BJ (cell line): ENCODE results near the gene HDGF. TPM values are rescaled to one million over a fixed set of nuclear protein-coding genes. Genes with fewer than 3 reads are reported as not detected.

Experiments
- CTCF ChIA-PET: fragments of 350-600 bp; formaldehyde crosslinking; extraction: SDS; loops from one replicate; lab custom pipeline; 2021; ENCODE audit warnings: antibody characterized with exemption, inconsistent platforms; lab: Yijun Ruan, JAX
- POLR2A ChIA-PET: fragments of 300-600 bp; sonication (Branson Sonifier 250); formaldehyde crosslinking; extraction: SDS; loops from one replicate; lab custom pipeline; 2021; ENCODE audit warnings: antibody characterized with exemption; lab: Charles Lee
- DNase-seq: peaks from one replicate; pipeline ENCODE4 v3.0.0-alpha.2; 2011; ENCODE audit warnings: low read depth
- H3K27me3 ChIP-seq: 2 replicates; pipeline ENCODE4 v1.6.0; 2011; ENCODE audit warnings: low read length; ENCODE audit not compliant: control insufficient read depth, insufficient read depth
- H3K36me3 ChIP-seq: 2 replicates; pipeline ENCODE4 v1.5.1; 2011; ENCODE audit warnings: low read length; ENCODE audit not compliant: control insufficient read depth, insufficient read depth
- H3K4me3 ChIP-seq: 2 replicates; pipeline ENCODE4 v1.5.1; 2011; ENCODE audit warnings: low read depth, mild to moderate bottlenecking, control low read depth, low read length
- CTCF ChIP-seq: IDR thresholded peaks from 2 replicates; pipeline ENCODE4 v1.5.1; 2011; ENCODE audit warnings: low read depth, mild to moderate bottlenecking, control low read depth, inconsistent platforms, low read length, moderate library complexity; ENCODE audit not compliant: insufficient read depth
- polyA plus RNA-seq: library from polyadenylated mRNA; depleted of rRNA; stranded (reverse); fragments of >200 nt; gene quantifications from 2 replicates; pipeline ENCODE4 v1.2.3, GENCODE V29; 2011

Gene HDGF
- polyA plus RNA-seq, 1 experiment = 179 TPM

- Histone ChIP-seq H3K36me3 (no peaks in the 10 kb centered on the region), H3K27me3 (no peaks in the 10 kb centered on the region), H3K4me3 (no peak overlapping the region)
- ChIA-PET POLR2A (interaction anchor here (0.5 to 1.0 kb wide), 2 partner anchors 9 to 327 kb away, joined by 3 to 5 read pairs; no protein-coding TSS in a partner anchor), CTCF (interaction anchor here (1.3 to 41.7 kb wide), 5 partner anchors 14 to 215 kb away, joined by 3 to 1556 read pairs (median 8); partner anchors contain the start of genes ISG20L2, METTL25B, NES and NTRK1)
- no peak for DNase-seq
- TF ChIP-seq CTCF = no peak
Measured at GRCh38 chr1:156712626-156713025, 38.8 kb downstream of the HDGF start.

- H3K36me3 ChIP-seq = no peaks in the 10 kb centered on the region
- no peak overlapping the region for H3K4me3 ChIP-seq
- H3K27me3 ChIP-seq = no peaks in the 10 kb centered on the region
- TF ChIP-seq CTCF = no peak
- DNase-seq = no peak
- ChIA-PET CTCF (interaction anchor here (0.7 to 41.7 kb wide), 8 partner anchors 16 to 217 kb away, joined by 3 to 1556 read pairs (median 6); partner anchors contain the start of genes ISG20L2, METTL25B, NES and NTRK1), POLR2A (interaction anchor here (0.6 kb wide), 1 partner anchor 1717 kb away, joined by 3 read pairs; no protein-coding TSS in a partner anchor)
Measured at GRCh38 chr1:156711011-156711817, 40.3 kb downstream of the HDGF start.

DNA sequence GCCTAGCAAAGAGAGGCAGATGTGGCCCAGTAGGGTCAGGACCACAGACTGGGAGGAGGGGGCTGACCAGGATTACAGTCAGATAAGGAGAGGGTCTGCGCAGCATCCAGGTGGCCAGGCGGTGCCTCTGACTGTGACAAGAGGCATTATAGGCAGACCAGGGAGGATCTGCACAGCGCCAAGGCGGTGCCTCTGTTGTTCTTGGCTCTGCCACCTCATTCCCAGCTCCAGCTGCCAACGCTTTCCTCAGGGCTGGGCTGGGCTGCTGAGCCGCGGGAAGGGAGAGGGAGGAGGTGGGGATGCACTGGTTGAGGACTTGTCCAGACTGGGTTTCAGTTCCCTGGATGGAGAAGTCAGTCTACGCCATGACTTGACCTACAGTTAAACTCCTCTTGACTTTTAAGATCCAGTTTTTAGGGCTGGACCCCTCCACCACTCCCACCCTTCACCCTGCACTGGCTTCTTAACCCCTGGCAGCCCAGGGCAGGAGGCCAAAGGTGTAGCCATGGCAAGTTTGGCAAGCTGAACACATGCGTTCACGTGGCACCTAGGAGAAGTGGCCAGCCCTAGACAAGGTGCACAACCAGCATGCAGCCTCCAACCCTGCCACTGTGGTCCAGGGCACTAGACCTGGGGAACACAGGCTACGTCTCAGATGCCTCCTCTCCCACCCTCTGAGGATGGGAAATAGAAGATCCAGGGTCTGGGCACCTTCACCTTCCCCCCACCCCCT is 41.6 kb downstream of the HDGF start:
- Histone ChIP-seq H3K36me3 (no peaks in the 10 kb centered on the region), H3K4me3 (no peak overlapping the region), H3K27me3 (no peaks in the 10 kb centered on the region)
- CTCF ChIA-PET = interaction anchor here (0.6 to 41.7 kb wide), 5 partner anchors 17 to 84 kb away, joined by 3 to 1556 read pairs (median 3); partner anchors contain the start of genes ISG20L2, METTL25B, MRPL24 and NES
- POLR2A ChIA-PET = no interaction called here
- no peak for TF ChIP-seq CTCF
- no peak for DNase-seq

- POLR2A ChIA-PET = interaction anchor here (0.6 to 1.2 kb wide), 3 partner anchors 64 to 194 kb away, joined by 3 to 6 read pairs (median 4); no protein-coding TSS in a partner anchor
- no peak for TF ChIP-seq CTCF
- Histone ChIP-seq H3K4me3 (no peak overlapping the region), H3K27me3 (no peaks in the 10 kb centered on the region), H3K36me3 (no peaks in the 10 kb centered on the region)
- no peak for DNase-seq
- CTCF ChIA-PET = interaction anchor here (0.6 to 41.7 kb wide), 6 partner anchors 18 to 151 kb away, joined by 3 to 1556 read pairs (median 19); partner anchors contain the start of genes ISG20L2, METTL25B, MRPL24 and NES
Measured at GRCh38 chr1:156709031-156709430, 42.4 kb downstream of the HDGF start.
